ENCODE measurements around the gene KRT15. TPM values are rescaled to one million over a fixed set of nuclear protein-coding genes. Genes with fewer than 3 reads are reported as not detected.

KRT15 gene
- total and polyA plus RNA-seq, 2 of the 8 experiments (the other 6 are each of a cell fraction or from before 2014, with no cell fraction given), result 0.11 to 0.13 TPM

DNA sequence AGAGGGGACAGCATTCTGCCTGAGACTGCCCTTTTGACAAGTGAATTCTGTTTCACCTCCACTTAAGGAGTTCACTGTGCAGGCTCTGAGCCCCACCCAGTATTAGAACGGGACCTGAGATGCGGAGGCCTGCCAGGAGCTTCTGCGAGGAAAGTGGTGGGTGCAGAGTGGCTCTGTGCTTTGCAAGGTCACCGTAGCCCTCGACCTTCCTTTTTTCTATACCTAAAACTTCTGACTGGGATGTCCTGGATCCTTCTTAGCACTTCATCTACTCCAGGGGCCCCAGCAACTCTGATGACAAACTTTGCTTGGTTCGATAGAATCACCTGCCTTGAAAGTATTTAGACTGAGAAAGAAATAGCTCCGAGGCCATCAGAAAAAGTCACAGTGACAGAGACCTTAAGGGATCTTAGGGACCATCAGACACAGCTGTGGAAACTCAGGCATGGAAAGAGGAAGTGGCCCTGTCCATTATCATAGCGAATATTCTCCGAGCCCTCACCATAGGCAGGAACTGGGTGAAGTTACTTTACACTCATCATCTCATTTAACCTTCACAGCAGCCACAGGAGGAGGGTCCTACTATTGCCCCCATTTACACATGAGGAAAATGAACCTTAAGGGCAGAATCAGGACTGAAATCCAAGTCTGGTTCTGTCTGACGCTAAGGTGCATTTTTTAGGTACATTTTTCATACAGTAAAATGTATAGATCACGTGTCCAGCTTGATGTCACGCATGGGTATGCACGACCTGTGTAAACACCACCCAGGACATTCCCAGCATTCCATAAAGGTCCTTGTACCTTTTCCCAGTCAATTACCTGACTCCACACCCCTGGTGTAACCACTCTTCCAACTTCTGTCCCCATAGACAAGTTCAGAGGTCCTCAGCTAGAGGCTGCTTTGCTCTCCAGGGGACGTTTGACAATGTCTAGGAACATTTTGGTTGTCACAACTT lies 12.6 kb downstream of the KRT15 start:
- no peak overlapping the region for H3K18ac ChIP-seq (ENCODE audit: extremely low read depth, low read length)
- no peaks in the 10 kb centered on the region for H3K79me1 ChIP-seq (ENCODE audit: low read depth, low read length)
- H2BK15ac ChIP-seq (ENCODE audit: low read length), result no peak overlapping the region
- H2BK12ac ChIP-seq (ENCODE audit: low read depth, low read length), result no peak overlapping the region
- H2BK5ac ChIP-seq (ENCODE audit: low read depth, low read length), result no peak overlapping the region
- 87% methylated on average over 12 of the region's 14 CpGs; no CpG with 5 or more reads in 1 of the 2 experiments for WGBS, 2 experiments (ENCODE audit: extremely low coverage in 1 of 2, insufficient coverage in 1 of 2, insufficient read length in 1 of 2, insufficient replicate concordance in 2 of 2, low coverage in 1 of 2, low lambda C conversion rate in 2 of 2, missing lambda C conversion rate in 1 of 2)
- no peaks in the 10 kb centered on the region; the same call in 1 of the 2 replicates for H3K23me2 ChIP-seq (ENCODE audit: low read depth, low read length)
- H3K4ac ChIP-seq (replicated peaks; ENCODE audit: insufficient read length, low read depth, low read length), result no peak overlapping the region
- no peak overlapping the region for H3K27ac ChIP-seq (ENCODE audit: low read depth, low read length)
- ChIA-PET POLR2A (ENCODE audit: partially characterized antibody) (interaction anchor here (0.6 to 1.9 kb wide), 3 partner anchors 8 to 182 kb away, joined by 3 to 6 read pairs (median 4); partner anchors contain the start of gene KRT19), CTCF (ENCODE audit: partially characterized antibody) (interaction anchor here (0.7 to 33.9 kb wide), 8 partner anchors 12 to 157 kb away, joined by 3 to 427 read pairs (median 4); no protein-coding TSS in a partner anchor)
- H3K27me3 ChIP-seq (replicated peaks in 1 of 4; ENCODE audit: control insufficient read depth in 3 of 4, extremely low read depth in 1 of 4, insufficient read depth in 3 of 4, low read length in 3 of 4), result no peaks in the 10 kb centered on the region
- H3K56ac ChIP-seq (replicated peaks; ENCODE audit: insufficient read length, low read depth, low read length), result no peak overlapping the region
- TF ChIP-seq SP2 (IDR thresholded peaks at IDR 0.05; ENCODE audit: low read length), result no peak
- TF ChIP-seq BCL11A (IDR thresholded peaks at IDR 0.05; ENCODE audit: low read depth in 2 of 2, low read length in 2 of 2), result no peak
- no peak for TF ChIP-seq RXRA (IDR thresholded peaks at IDR 0.05; ENCODE audit: insufficient read depth, low read depth, low read length)
- TF ChIP-seq BRCA1 (IDR thresholded peaks at IDR 0.05; ENCODE audit: low read depth, low read length), result no peak
- no peak overlapping the region for H4K91ac ChIP-seq (replicated peaks; ENCODE audit: insufficient read length, low read length)
- H2BK120ac ChIP-seq (replicated peaks; ENCODE audit: low read depth, low read length), result no peak overlapping the region
- H3K79me2 ChIP-seq (ENCODE audit: control insufficient read depth in 1 of 2, insufficient read depth in 2 of 2, low read length in 2 of 2), result no peaks in the 10 kb centered on the region
- no peak overlapping the region for H3K23ac ChIP-seq (ENCODE audit: insufficient read length)
- no peak overlapping the region for H4K8ac ChIP-seq (ENCODE audit: extremely low read depth, insufficient read depth, low read length)
- H2AK5ac ChIP-seq (ENCODE audit: low read depth, low read length), result no peak overlapping the region
- no peak overlapping the region for H3K9ac ChIP-seq (replicated peaks in 1 of 4; ENCODE audit: extremely low read depth in 1 of 4, low read depth in 3 of 4, low read length in 3 of 4)
- no peaks in the 10 kb centered on the region for H3K9me3 ChIP-seq (ENCODE audit: insufficient read depth in 2 of 2, low read depth in 1 of 2, low read length in 1 of 2)
- H3K4me1 ChIP-seq (replicated peaks in 1 of 4; ENCODE audit: control insufficient read depth in 3 of 4, insufficient read depth in 4 of 4, low read length in 3 of 4), result peaks cover 0 to 12% (median 4%) of the 10 kb centered on the region in 4 experiments; a peak in 6 of 7 replicates
- no peak overlapping the region for H2AFZ ChIP-seq (ENCODE audit: low read length)
- H2BK20ac ChIP-seq (ENCODE audit: low read length), result no peak overlapping the region
- no peak overlapping the region for H3K4me3 ChIP-seq (ENCODE audit: extremely low read depth in 1 of 4, insufficient read depth in 2 of 4, low read depth in 3 of 4, low read length in 4 of 4)
- no peaks in the 10 kb centered on the region for H3K36me3 ChIP-seq (ENCODE audit: control insufficient read depth in 2 of 4, insufficient read depth in 4 of 4, low read length in 3 of 4)
- DNase-seq (ENCODE audit: low read depth in 1 of 2, low spot score in 2 of 2) (no peak), FAIRE-seq (no peak)
- H3K14ac ChIP-seq (ENCODE audit: insufficient read length), result no peak overlapping the region
- no peaks in the 10 kb centered on the region for H4K20me1 ChIP-seq (replicated peaks in 1 of 2; ENCODE audit: control insufficient read depth in 1 of 2, insufficient read depth in 2 of 2, low read length in 2 of 2)
- no peak overlapping the region for H4K5ac ChIP-seq (ENCODE audit: insufficient read length, low read depth, low read length)
- no peak overlapping the region for H3K4me2 ChIP-seq (ENCODE audit: insufficient read depth in 1 of 2, low read depth in 2 of 2, low read length in 2 of 2)
